ENCODE results near the gene ASCL4.

ASCL4 gene

DNA sequence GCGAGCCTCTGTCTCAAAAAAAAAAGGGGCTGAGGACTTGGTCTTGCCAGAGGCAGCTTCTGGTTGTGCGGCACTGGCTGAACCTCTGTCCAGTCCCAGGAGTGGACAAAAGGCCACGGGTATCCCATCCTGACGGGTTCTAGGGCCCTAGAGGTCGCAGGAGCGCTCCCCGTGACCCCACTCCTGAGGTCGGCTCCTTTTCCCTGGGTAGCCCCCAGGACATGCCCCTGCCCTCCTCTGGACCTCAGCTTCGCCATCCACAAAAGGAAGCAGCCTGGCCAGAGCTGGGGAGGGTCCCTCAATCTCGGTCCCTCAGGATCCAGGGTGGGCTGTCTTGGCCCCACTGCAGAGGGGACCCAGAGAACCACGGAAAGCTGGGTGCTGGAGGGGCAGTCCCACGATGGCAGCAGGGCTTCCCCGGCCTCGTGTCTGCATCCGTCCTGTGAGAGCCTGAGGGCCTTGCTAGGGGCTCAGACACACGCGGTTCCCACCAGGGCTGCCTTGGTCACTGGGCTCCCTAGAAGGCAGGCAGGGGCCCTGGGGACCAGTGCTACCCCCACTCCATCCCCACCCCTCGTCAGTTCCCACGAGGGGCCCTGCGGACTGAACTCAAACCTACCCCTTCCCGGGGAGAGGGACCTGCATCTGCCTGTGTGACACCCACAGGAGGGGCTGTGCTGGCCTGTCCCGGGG lies 31.1 kb downstream of the ASCL4 start:
- Histone ChIP-seq H3K9me3 (replicated peaks; ENCODE audit: insufficient read depth, low read length) (no peaks in the 10 kb centered on the region), H4K20me1 (ENCODE audit: insufficient read depth, low read length) (no peaks in the 10 kb centered on the region), H3K27me3 (replicated peaks; ENCODE audit: insufficient read depth, low read length) (no peaks in the 10 kb centered on the region), H2AFZ (ENCODE audit: low read length) (no peak overlapping the region), H3K9me2 (replicated peaks; ENCODE audit: insufficient read depth, low read length) (no peaks in the 10 kb centered on the region), H3K27ac (ENCODE audit: low read length) (no peak overlapping the region), H3K79me2 (ENCODE audit: low read length) (no peaks in the 10 kb centered on the region), H3K9ac (ENCODE audit: low read length) (no peak overlapping the region), H3K4me3 (ENCODE audit: low read length) (no peak overlapping the region), H3F3A (ENCODE audit: insufficient read depth, low read length) (no peaks in the 10 kb centered on the region), H3K36me3 (replicated peaks; ENCODE audit: insufficient read depth, low read length) (no peaks in the 10 kb centered on the region), H3K4me2 (ENCODE audit: low read depth, low read length) (no peak overlapping the region), H3K4me1 (ENCODE audit: low read length) (0 out of 2 replicates have a peak, but pooled peaks cover 7% of the 10 kb centered on the region)
- TF ChIP-seq, protein P1, sequence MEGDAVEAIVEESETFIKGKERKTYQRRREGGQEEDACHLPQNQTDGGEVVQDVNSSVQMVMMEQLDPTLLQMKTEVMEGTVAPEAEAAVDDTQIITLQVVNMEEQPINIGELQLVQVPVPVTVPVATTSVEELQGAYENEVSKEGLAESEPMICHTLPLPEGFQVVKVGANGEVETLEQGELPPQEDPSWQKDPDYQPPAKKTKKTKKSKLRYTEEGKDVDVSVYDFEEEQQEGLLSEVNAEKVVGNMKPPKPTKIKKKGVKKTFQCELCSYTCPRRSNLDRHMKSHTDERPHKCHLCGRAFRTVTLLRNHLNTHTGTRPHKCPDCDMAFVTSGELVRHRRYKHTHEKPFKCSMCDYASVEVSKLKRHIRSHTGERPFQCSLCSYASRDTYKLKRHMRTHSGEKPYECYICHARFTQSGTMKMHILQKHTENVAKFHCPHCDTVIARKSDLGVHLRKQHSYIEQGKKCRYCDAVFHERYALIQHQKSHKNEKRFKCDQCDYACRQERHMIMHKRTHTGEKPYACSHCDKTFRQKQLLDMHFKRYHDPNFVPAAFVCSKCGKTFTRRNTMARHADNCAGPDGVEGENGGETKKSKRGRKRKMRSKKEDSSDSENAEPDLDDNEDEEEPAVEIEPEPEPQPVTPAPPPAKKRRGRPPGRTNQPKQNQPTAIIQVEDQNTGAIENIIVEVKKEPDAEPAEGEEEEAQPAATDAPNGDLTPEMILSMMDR (IDR thresholded peaks at IDR 0.05; ENCODE audit: low read length), result no peak
- TF ChIP-seq EZH2phosphoT487 (IDR thresholded peaks at IDR 0.05; ENCODE audit: low read length) (no peak), EZH2 (optimal IDR thresholded peaks at IDR 0.05; ENCODE audit: low read depth, low read length) (no peak)
- DNase-seq, result no peak

DNA sequence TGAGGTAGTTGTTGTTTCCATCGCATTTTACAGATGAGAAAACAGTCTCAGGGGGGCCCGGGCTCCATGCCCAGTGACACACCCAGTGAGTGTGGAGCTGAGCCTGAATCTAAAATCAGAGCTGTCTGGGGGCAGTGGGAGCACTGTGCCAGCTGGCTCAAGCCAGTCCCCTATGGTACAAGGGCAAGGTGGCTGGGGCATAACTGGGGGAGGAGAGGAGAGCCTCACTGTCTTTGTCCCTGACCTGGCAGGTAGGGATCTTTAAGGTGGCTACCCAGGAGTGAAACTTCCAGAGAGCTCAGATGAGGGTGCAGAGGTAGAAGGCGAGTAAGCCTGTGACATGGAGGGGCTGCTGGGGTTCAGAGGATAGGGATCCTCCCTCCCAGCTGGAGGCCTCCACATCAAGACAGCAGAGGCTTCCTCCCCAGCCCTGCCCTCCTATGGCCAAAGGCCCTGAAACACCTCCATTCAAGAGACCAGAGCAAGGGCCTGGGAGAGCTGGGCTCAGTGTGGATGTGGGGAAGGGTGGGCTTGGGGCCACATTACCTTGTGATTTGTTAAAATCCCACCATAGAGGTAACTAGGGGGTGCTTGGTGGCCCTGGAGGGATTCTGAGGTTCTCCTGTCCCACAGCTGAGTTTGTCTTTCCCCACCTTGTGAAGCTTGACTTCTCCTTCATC lies 33.1 kb downstream of the ASCL4 start:
- Histone ChIP-seq H4K20me1 (ENCODE audit: insufficient read depth, low read length) (no peaks in the 10 kb centered on the region), H3K27me3 (replicated peaks; ENCODE audit: insufficient read depth, low read length) (no peaks in the 10 kb centered on the region), H3K9ac (ENCODE audit: low read length) (no peak overlapping the region), H2AFZ (ENCODE audit: low read length) (no peak overlapping the region), H3F3A (ENCODE audit: insufficient read depth, low read length) (no peaks in the 10 kb centered on the region), H3K4me3 (ENCODE audit: low read length) (no peak overlapping the region), H3K4me1 (ENCODE audit: low read length) (no peaks in the 10 kb centered on the region), H3K27ac (ENCODE audit: low read length) (no peak overlapping the region), H3K36me3 (replicated peaks; ENCODE audit: insufficient read depth, low read length) (no peaks in the 10 kb centered on the region), H3K4me2 (ENCODE audit: low read depth, low read length) (no peak overlapping the region), H3K9me2 (replicated peaks; ENCODE audit: insufficient read depth, low read length) (no peaks in the 10 kb centered on the region), H3K9me3 (replicated peaks; ENCODE audit: insufficient read depth, low read length) (no peaks in the 10 kb centered on the region), H3K79me2 (ENCODE audit: low read length) (no peaks in the 10 kb centered on the region)
- TF ChIP-seq EZH2phosphoT487 (IDR thresholded peaks at IDR 0.05; ENCODE audit: low read length) (no peak), EZH2 (optimal IDR thresholded peaks at IDR 0.05; ENCODE audit: low read depth, low read length) (no peak)
- TF ChIP-seq, protein P1 (IDR thresholded peaks at IDR 0.05; ENCODE audit: low read length), result no peak
- DNase-seq, result no peak

DNA sequence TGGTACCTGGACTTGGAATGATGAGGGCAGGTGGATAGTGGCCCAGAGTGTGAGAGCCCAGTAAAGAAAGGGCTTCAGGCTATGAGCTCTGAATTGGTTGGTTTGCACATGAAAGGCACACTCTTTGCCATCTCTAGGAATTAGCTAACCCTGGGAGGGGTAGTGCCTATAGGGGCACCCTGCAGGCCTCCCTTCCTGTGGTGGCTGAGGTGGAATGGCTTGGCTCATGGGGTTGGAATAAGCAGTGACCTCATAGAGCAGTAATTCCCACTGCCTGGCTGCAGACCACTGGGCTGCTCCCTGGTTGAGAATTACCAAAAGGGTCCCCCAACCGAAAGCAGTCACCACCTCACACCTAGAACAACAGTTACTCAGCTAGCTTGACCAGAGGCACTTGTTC lies 42.7 kb downstream of the ASCL4 start:
- Histone ChIP-seq H3K9ac (ENCODE audit: low read length) (no peak overlapping the region), H3K9me3 (replicated peaks; ENCODE audit: insufficient read depth, low read length) (no peaks in the 10 kb centered on the region), H3K79me2 (ENCODE audit: low read length) (no peaks in the 10 kb centered on the region), H3K9me2 (replicated peaks; ENCODE audit: insufficient read depth, low read length) (no peaks in the 10 kb centered on the region), H4K20me1 (ENCODE audit: insufficient read depth, low read length) (no peaks in the 10 kb centered on the region), H3K4me2 (ENCODE audit: low read depth, low read length) (no peak overlapping the region), H3K4me1 (ENCODE audit: low read length) (no peaks in the 10 kb centered on the region), H3K27ac (ENCODE audit: low read length) (no peak overlapping the region), H3K36me3 (replicated peaks; ENCODE audit: insufficient read depth, low read length) (no peaks in the 10 kb centered on the region), H3F3A (ENCODE audit: insufficient read depth, low read length) (no peaks in the 10 kb centered on the region), H3K27me3 (replicated peaks; ENCODE audit: insufficient read depth, low read length) (no peaks in the 10 kb centered on the region), H2AFZ (ENCODE audit: low read length) (no peak overlapping the region), H3K4me3 (ENCODE audit: low read length) (no peak overlapping the region)
- TF ChIP-seq, protein P1 (IDR thresholded peaks at IDR 0.05; ENCODE audit: low read length), result no peak
- TF ChIP-seq EZH2 (optimal IDR thresholded peaks at IDR 0.05; ENCODE audit: low read depth, low read length), result no peak
- no peak for TF ChIP-seq EZH2phosphoT487 (IDR thresholded peaks at IDR 0.05; ENCODE audit: low read length)
- DNase-seq, result no peak
